Stimulated activated CD8-positive, alpha-beta memory T cell treated with anti-CD3 and anti-CD28 coated beads, Interleukin-4, amount 100 ng/mL, for 48 hours (primary cell): ENCODE results near the gene ME3.

Experiments
- DNase-seq: peaks from one replicate; pipeline ENCODE4 v3.0.0-alpha.2; 2020

Gene ME3

DNA sequence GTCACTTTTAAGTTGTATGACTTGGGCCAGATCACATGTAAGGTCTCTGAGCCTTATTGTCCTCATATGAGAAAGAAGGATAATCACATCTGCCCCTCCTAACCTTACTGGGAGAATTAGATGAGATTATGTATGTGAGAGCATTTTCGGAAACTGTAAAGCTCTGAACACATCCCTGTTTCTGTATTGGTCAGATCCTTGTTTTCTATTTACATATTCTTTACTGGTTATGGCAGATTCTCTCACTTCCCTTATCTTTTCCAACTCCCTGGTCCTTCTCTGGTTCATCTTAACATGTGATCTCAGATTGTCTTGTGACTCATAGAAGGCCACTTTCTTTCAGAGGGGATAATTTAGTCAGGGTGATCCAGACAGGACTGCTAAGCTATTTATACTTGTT lies 255.9 kb downstream of the ME3 start:
- no peak for DNase-seq

DNA sequence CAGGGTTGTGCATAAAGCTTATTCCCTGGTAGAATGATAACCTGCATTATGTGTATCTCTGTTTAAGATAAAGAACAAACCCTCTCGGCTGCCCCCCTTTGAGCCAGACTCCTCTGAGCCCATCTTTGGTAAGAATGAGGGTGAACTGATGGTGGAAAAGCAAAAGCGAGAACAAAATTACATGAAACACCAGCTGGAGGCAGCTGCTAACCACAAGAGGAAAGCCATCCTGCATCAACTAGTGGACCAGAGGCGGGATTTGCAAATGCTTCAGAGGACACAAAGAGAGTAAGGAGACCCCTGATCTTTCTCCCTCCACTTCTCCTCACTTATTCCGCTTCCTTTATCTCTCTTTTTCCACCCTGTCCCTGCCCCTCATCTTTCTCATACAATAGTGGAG lies 257.4 kb downstream of the ME3 start:
- no peak for DNase-seq

DNA sequence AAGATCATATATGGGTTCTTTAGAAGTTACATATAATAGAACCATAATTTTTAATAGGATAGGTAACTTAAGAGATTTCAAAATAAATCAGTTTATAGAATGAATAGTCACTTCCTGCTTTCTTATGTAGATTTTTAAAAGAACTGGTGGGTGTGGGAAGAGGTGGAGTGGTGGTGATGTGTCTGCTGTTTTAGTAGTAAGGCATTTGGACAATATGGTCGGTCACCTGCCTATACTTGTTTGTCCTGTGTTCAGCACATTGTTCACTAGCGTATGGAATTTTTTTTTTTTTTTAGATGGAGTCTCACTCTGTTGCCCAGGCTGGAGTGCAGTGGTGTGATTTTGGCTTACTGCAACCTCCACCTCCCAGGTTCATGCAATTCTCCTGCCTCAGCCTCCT lies 258.4 kb downstream of the ME3 start:
- DNase-seq = no peak

DNA sequence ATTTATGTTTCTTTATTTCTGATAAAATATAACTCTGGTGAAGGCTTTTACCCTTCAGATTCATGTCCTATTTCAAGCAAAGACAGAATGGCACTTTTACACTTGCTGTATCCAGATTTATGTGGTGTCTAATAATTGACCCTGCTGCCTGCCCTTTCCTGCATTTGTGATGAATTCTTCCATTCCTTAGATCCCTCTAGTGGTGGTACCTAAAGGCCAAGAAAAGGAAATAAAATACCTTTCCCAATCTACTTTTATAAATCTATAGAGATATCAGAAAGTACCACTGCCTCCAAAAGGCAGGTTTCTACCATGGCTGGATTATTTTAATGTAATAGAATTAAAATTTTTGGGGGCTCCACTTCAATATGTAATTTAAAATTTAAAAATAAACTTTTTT lies 263.6 kb downstream of the ME3 start:
- DNase-seq = no peak

DNA sequence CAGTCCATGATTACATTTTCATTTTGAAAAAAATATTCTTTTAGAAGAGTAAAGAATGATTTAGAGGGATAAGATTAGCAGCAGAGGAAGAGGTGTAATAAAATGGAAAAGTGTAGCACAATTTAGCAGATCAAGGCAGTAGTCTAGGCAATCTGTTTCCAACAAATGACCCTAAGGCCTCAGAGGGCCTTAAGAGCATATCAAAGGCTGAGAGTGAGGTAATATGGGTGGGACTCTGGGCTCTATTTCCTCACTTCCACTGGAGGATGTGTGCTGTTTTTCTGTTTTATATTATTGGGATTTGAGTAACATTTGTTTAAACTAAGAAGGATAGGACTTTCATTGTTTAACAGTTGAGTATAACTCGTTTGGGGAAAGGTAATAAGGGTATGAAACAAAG lies 269.0 kb downstream of the ME3 start:
- no peak for DNase-seq

- DNase-seq = no peak
Observed at GRCh38 chr11:86398106-86398505, 274.3 kb downstream of the ME3 start.

GRCh38 chr11:86397351-86397750 lies 275.1 kb downstream of the ME3 start:
- no peak for DNase-seq

DNA sequence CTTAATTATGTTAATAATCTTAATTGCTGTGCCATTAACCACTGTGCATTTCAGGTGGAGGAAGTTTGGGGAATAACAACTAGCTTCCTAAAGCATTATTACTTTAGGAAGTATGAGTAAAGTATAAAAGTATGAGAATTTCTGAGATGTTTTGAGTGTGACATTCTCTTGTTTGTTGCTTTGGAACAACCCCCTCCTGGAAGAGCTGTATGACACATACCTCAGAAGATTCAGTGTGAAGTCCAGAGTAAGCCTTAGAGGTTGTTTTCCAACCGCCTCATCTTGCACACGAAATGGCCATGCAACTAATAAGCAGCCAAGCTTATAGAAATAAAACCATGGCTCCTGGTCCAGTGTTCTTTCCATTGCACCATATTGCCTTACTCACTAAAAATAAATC lies 276.0 kb downstream of the ME3 start:
- no peak for DNase-seq

DNA sequence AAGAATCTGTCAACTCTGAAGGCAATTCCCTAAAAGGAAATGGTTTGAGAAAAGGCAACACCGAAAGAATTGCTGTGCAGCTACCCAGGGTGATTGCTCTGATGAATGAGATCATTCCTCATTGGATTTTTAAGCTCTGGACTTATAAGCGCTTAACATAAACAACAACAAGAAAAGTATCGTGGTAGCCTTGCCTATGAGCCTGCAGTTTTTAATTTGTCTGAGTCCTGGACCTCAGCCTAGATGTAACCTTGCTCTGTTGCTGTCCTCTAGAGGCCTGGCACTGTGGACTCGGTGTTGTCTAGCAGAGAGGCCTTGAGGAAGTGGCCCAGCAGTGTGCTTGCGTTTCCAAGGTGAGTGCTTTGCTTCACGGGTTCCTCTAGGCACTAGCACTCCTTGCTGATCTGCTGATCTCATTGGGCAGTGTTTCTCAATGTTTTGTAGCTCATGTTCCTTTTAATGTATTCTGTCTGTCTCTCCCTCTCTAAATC lies 277.3 kb downstream of the ME3 start:
- no peak for DNase-seq
